Bladder microvascular endothelial cell (primary cell): ENCODE results near the gene C11orf98. TPM values are rescaled to one million over a fixed set of nuclear protein-coding genes. Genes with fewer than 3 reads are reported as not detected.

Source experiments
- total RNA-seq: library from RNA; depleted of rRNA; stranded (reverse); fragments of >200 nt; gene quantifications from 2 replicates; pipeline ENCODE4 v1.2.3, GENCODE V29; 2014

C11orf98 gene
- total RNA-seq = 29.8 and 31.6 TPM in 2 replicates

DNA sequence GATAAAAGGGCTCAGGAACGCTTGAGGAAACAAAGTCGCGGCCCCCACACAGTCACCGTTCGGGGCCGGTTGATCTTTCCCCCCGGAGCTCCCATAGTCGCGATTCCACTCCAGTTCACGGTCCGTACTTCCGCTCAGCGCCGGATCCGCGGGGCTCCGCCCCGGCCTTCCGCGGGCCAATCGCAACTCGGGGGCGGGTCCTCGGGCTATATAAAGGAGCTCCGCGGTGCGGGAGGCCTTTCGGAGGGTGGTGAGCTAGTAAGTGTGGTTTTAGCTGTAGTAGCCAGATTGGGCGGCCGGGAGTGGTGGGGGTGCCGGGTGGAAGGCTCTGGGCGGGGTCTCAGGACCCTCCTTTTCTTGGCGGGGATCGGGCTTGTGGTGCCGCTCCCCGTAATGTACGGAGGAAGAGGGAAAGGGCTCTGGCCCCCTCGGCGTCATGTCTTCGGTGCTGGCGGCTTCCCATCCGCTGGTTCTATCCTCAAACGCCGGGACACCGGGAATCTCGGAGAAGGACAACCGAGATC, at the start of gene C11orf98, which contains the start of gene CSKMT:
C11orf98 (minus strand) TSS at position 136 of the 524 bp plus-strand sequence; CDS start at position 95, 41 bp downstream.
CSKMT (plus strand) TSS at position 238 of the 524 bp plus-strand sequence. CDS start 568 bp downstream, outside the sequence.

DNA sequence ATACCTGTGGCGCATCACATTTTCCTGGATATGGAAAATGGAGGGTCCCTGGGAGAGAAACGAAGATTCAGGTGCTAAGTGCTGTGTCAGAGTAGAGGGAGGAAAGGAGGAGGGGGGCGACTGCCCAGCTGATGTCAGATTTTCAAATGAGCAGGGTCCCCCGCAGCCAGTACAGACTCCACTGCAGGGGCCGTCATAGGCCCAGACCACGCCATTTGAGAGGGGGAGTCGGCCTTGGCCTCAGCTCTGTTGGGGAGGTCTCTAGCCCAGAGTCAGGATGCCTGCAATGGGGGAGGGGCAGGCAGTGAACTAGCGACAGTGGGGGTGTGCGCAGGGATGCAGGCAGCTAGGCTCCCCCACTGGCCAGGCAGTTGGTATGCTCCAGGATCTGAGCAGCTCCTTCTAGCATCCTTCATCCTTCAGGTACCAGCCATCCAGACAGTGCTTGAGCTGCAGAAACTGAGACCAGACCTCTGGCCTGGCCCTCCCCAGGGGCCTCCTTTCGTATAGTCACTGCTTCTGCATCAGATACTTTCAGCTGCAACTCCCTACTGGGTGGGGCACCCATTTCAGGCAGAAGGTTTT, 42.4 kb upstream of the C11orf98 start, which contains the start of the genes BSCL2 and GNG3:
BSCL2 (minus strand) TSS at position 148 of the 585 bp plus-strand sequence. CDS start 229 bp downstream, outside the sequence.
GNG3 (plus strand) TSS at position 400 of the 585 bp plus-strand sequence. CDS start 620 bp downstream, outside the sequence.

GRCh38 chr11:62689421-62690183, 24.6 kb upstream of the C11orf98 start, which contains the start of gene LRRN4CL:
Gene LRRN4CL, minus strand, starts transcription at chr11:62689530. Its CDS starts 1,022 bp downstream, at chr11:62688508.

GRCh38 chr11:62678770-62679696, 14.0 kb upstream of the C11orf98 start, which contains the start of gene UBXN1:
Gene UBXN1, minus strand, starts transcription at chr11:62679073. Its CDS starts 150 bp downstream, at chr11:62678923.

GRCh38 chr11:62671608-62672389, 6.8 kb upstream of the C11orf98 start, which contains the start of the genes LBHD1 and UQCC3:
Gene LBHD1, minus strand, starts transcription at chr11:62672267. Its CDS starts 2,236 bp downstream, at chr11:62670031.
Gene UQCC3, plus strand, starts transcription at chr11:62671673. Its CDS starts 73 bp downstream, at chr11:62671746.

DNA sequence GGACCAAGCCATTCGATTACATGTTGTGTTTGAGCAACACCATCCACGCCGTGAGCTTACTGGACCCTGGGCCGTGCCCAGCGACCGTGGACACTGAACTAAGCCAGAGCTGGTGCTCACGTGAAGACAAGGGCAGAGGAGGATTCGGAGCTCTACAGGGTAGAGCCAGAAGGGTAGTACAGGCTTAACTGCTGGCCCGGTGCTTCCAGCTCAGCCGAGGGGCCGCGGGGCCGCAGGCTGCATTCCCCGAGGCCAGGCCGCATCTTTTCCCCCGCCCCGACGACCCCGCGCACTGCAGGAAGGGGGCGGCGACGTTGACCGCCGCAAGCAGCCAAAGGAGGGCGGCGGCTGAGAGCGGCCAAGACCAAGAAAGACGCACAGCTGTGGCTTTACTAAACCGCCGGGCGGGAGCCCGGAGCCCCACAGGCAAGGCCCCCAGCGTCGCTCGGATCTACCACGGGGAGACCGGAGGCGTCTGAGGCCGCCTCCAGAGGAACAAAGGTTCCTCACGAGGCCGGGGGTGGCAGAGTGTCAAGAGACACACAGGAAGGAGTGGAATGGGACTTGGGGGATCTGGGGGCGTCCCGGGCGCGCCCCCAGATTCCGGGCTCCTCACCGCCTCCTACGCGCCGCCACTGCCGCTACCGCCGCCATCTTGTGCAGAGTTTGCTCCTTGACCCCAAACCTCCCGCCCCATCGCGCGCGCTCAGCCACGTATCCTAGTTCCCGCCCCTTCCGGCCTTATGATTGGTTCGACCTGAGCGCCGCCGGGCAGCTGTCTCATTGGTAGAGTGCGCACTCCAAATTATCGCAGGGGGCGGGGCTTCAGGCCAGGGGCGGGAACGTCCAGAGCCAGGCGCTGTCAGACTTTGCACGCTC, 18.8 kb downstream of the C11orf98 start, which contains the start of gene GANAB:
GANAB (minus strand) TSS at position 668 of the 879 bp plus-strand sequence; CDS start at position 654, 14 bp downstream.

GRCh38 chr11:62621567-62622470, 43.2 kb downstream of the C11orf98 start, which contains the start of gene B3GAT3:
Gene B3GAT3, minus strand, starts transcription at chr11:62621986. Its CDS starts 39 bp downstream, at chr11:62621947.

Other genes with a start within 250 kb of the C11orf98 start
- gene SCGB1A1, start 246.2 kb downstream of the C11orf98 start, total RNA-seq = not detected in 2 replicates
- 329 and 449 TPM in 2 replicates for gene AHNAK, start 118.4 kb downstream of the C11orf98 start, total RNA-seq
- gene EEF1G, start 91.3 kb downstream of the C11orf98 start, total RNA-seq = 1,133 and 1,197 TPM in 2 replicates
- 9.2 and 12.8 TPM in 2 replicates for gene TUT1, start 73.7 kb downstream of the C11orf98 start, total RNA-seq
- 177 and 185 TPM in 2 replicates for gene MTA2, start 63.3 kb downstream of the C11orf98 start, total RNA-seq
- 26.9 and 35.7 TPM in 2 replicates for gene EML3, start 52.4 kb downstream of the C11orf98 start, total RNA-seq
- gene ROM1, start 52.0 kb downstream of the C11orf98 start, total RNA-seq = 2.1 and 4.9 TPM in 2 replicates
- 16.7 and 19.2 TPM in 2 replicates for gene B3GAT3, start 43.2 kb downstream of the C11orf98 start, total RNA-seq
- gene GANAB, start 18.6 kb downstream of the C11orf98 start, total RNA-seq = 177 and 354 TPM in 2 replicates
- gene INTS5, start 11.9 kb downstream of the C11orf98 start, total RNA-seq = 16.8 and 20.8 TPM in 2 replicates
- 7.7 and 7.9 TPM in 2 replicates for gene CSKMT, start 102 bp upstream of the C11orf98 start, total RNA-seq
- gene UQCC3, start 6.5 kb upstream of the C11orf98 start, total RNA-seq = 9.0 and 10.5 TPM in 2 replicates
- gene LBHD1, start 7.1 kb upstream of the C11orf98 start, total RNA-seq = 1.6 and 2.8 TPM in 2 replicates
- gene UBXN1, start 13.9 kb upstream of the C11orf98 start, total RNA-seq = 145 and 155 TPM in 2 replicates
- gene LRRN4CL, start 24.3 kb upstream of the C11orf98 start, total RNA-seq = under 0.01 and 0.31 TPM in 2 replicates
- gene BSCL2, start 42.2 kb upstream of the C11orf98 start, total RNA-seq = 14.2 and 15.7 TPM in 2 replicates
- gene GNG3, start 42.5 kb upstream of the C11orf98 start, total RNA-seq = not detected in 2 replicates
- 9.9 and 18.2 TPM in 2 replicates for gene HNRNPUL2, start 62.2 kb upstream of the C11orf98 start, total RNA-seq
- gene TTC9C, start 63.3 kb upstream of the C11orf98 start, total RNA-seq = 32.5 and 33.0 TPM in 2 replicates
- 7.8 TPM in 2 replicates for gene ZBTB3, start 89.0 kb upstream of the C11orf98 start, total RNA-seq
- gene POLR2G, start 96.4 kb upstream of the C11orf98 start, total RNA-seq = 49.9 and 61.2 TPM in 2 replicates
- gene TAF6L, start 106.2 kb upstream of the C11orf98 start, total RNA-seq = 19.3 and 43.2 TPM in 2 replicates
- 17.2 and 21.3 TPM in 2 replicates for gene TMEM179B, start 122.2 kb upstream of the C11orf98 start, total RNA-seq
- 11.3 and 11.5 TPM in 2 replicates for gene TMEM223, start 126.8 kb upstream of the C11orf98 start, total RNA-seq
- 11.8 and 50.6 TPM in 2 replicates for gene NXF1, start 140.2 kb upstream of the C11orf98 start, total RNA-seq
- gene STX5, start 166.8 kb upstream of the C11orf98 start, total RNA-seq = 35.9 and 40.8 TPM in 2 replicates
- gene TEX54, start 167.6 kb upstream of the C11orf98 start, total RNA-seq = not detected in 2 replicates
- gene WDR74, start 174.4 kb upstream of the C11orf98 start, total RNA-seq = 61.4 and 67.5 TPM in 2 replicates
- gene SLC3A2, start 215.7 kb upstream of the C11orf98 start, total RNA-seq = 86.1 and 87.2 TPM in 2 replicates